ENCODE measurements around the gene DEPDC4. TPM values are rescaled to one million over a fixed set of nuclear protein-coding genes. Genes with fewer than 3 reads are reported as not detected.

DEPDC4 gene
- total and polyA plus RNA-seq, 2 of the 13 experiments (the other 11 are each of a cell fraction or from before 2014, with no cell fraction given) = 2.2 to 5.7 TPM

GRCh38 chr12:100266835-100267602, at the start of gene DEPDC4, which contains the start of gene SCYL2 (continued):
- TF ChIP-seq, protein P1, sequence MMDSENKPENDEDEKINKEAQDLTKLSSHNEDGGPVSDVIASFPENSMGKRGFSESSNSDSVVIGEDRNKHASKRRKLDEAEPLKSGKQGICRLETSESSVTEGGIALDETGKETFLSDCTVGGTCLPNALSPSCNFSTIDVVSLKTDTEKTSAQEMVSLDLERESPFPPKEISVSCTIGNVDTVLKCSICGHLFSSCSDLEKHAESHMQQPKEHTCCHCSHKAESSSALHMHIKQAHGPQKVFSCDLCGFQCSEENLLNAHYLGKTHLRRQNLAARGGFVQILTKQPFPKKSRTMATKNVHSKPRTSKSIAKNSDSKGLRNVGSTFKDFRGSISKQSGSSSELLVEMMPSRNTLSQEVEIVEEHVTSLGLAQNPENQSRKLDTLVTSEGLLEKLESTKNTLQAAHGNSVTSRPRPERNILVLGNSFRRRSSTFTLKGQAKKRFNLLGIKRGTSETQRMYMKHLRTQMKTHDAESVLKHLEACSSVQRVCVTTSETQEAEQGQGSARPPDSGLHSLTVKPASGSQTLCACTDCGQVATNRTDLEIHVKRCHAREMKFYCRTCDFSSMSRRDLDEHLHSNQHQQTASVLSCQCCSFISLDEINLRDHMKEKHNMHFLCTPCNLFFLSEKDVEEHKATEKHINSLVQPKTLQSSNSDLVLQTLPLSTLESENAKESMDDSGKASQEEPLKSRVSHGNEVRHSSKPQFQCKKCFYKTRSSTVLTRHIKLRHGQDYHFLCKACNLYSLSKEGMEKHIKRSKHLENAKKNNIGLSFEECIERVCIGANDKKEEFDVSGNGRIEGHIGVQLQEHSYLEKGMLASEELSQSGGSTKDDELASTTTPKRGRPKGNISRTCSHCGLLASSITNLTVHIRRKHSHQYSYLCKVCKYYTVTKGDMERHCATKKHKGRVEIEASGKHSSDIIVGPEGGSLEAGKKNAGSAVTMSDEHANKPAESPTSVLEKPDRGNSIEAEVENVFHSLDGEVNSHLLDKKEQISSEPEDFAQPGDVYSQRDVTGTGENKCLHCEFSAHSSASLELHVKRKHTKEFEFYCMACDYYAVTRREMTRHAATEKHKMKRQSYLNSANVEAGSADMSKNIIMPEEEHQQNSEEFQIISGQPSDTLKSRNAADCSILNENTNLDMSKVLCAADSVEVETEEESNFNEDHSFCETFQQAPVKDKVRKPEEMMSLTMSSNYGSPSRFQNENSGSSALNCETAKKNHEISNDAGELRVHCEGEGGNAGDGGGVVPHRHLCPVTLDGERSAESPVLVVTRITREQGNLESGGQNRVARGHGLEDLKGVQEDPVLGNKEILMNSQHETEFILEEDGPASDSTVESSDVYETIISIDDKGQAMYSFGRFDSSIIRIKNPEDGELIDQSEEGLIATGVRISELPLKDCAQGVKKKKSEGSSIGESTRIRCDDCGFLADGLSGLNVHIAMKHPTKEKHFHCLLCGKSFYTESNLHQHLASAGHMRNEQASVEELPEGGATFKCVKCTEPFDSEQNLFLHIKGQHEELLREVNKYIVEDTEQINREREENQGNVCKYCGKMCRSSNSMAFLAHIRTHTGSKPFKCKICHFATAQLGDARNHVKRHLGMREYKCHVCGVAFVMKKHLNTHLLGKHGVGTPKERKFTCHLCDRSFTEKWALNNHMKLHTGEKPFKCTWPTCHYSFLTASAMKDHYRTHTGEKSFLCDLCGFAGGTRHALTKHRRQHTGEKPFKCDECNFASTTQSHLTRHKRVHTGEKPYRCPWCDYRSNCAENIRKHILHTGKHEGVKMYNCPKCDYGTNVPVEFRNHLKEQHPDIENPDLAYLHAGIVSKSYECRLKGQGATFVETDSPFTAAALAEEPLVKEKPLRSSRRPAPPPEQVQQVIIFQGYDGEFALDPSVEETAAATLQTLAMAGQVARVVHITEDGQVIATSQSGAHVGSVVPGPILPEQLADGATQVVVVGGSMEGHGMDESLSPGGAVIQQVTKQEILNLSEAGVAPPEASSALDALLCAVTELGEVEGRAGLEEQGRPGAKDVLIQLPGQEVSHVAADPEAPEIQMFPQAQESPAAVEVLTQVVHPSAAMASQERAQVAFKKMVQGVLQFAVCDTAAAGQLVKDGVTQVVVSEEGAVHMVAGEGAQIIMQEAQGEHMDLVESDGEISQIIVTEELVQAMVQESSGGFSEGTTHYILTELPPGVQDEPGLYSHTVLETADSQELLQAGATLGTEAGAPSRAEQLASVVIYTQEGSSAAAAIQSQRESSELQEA (CRISPR knock-in tag; IDR thresholded peaks at IDR 0.05; ENCODE audit: not compliant biosample characterization) = no peak
- TF ChIP-seq ZFP36L2 (CRISPR knock-in tag; IDR thresholded peaks at IDR 0.05) = no peak
- no peak for TF ChIP-seq MED13 (CRISPR knock-in tag; IDR thresholded peaks at IDR 0.05)
- no peak for TF ChIP-seq TEAD3 (CRISPR knock-in tag; optimal IDR thresholded peaks at IDR 0.05; ENCODE audit: borderline replicate concordance)
- no peak for TF ChIP-seq LBX2 (CRISPR knock-in tag; IDR thresholded peaks at IDR 0.05; ENCODE audit: borderline replicate concordance)
- no peak for TF ChIP-seq ZNF879 (CRISPR knock-in tag; IDR thresholded peaks at IDR 0.05)
- TF ChIP-seq ZNF160 (CRISPR knock-in tag; IDR thresholded peaks at IDR 0.05) = no peak
- no peak for TF ChIP-seq IKZF1 (IDR thresholded peaks at IDR 0.05)
- TF ChIP-seq GLI4 (CRISPR knock-in tag; IDR thresholded peaks at IDR 0.05; ENCODE audit: borderline replicate concordance) = no peak
- TF ChIP-seq ZBTB38 (CRISPR knock-in tag; IDR thresholded peaks at IDR 0.05) = no peak
- TF ChIP-seq MYC (CRISPR knock-in tag; IDR thresholded peaks at IDR 0.05; ENCODE audit: borderline replicate concordance) = 0 out of 2 replicates have a peak, but pooled peaks have one; percentile 24
- TF ChIP-seq RBAK (CRISPR knock-in tag; IDR thresholded peaks at IDR 0.05) = no peak
- TF ChIP-seq MBNL3 (CRISPR knock-in tag; conservative IDR thresholded peaks at IDR 0.05) = no peak
- peak; percentile 31; the same call in 1 of the 2 replicates for TF ChIP-seq ZGPAT (CRISPR knock-in tag; IDR thresholded peaks at IDR 0.05)
- TF ChIP-seq ESRRA (CRISPR knock-in tag; IDR thresholded peaks at IDR 0.05; ENCODE audit: low read depth) = no peak
- TF ChIP-seq ZNF251 (CRISPR knock-in tag; IDR thresholded peaks at IDR 0.05) = no peak
- TF ChIP-seq ZNF780A (CRISPR knock-in tag; IDR thresholded peaks at IDR 0.05) = no peak
- no peak; the same call in 1 of the 2 replicates for TF ChIP-seq MIXL1 (CRISPR knock-in tag; IDR thresholded peaks at IDR 0.05)
- TF ChIP-seq SPEN (CRISPR knock-in tag; IDR thresholded peaks at IDR 0.05; ENCODE audit: low read depth) = no peak
- TF ChIP-seq ZNF747 (CRISPR knock-in tag; IDR thresholded peaks at IDR 0.05; ENCODE audit: borderline replicate concordance) = peak; percentile 87
- TF ChIP-seq ZNF331 (CRISPR knock-in tag; IDR thresholded peaks at IDR 0.05) = no peak
- TF ChIP-seq SNAPC2 (CRISPR knock-in tag; IDR thresholded peaks at IDR 0.05) = no peak
- no peak for TF ChIP-seq CBX1 (IDR thresholded peaks at IDR 0.05; ENCODE audit: low read depth)
